H1 (cell line): ENCODE results near the gene TNS1. TPM values are rescaled to one million over a fixed set of nuclear protein-coding genes. Genes with fewer than 3 reads are reported as not detected.

ENCODE experiments used
- CBX5 ChIP-seq: fragments of 300-800, 300-1000 bp; sonication (generic); IDR thresholded peaks from 2 replicates; pipeline ENCODE4 v1.7.1; 2016; ENCODE audit warnings: antibody characterized with exemption, low read length, low read depth
- GTF2F1 ChIP-seq: IDR thresholded peaks from 2 replicates; pipeline ENCODE4 v1.6.1; 2012; ENCODE audit warnings: low read depth, low read length, improper control_type of control experiment, borderline replicate concordance
- RAD21 ChIP-seq, 2 experiments: IDR thresholded peaks in 1 of 2; conservative IDR thresholded peaks in 1 of 2; 2 replicates each; pipeline ENCODE4 v1.6.1; 2011; ENCODE audit warnings: low read depth in 2 of 2, low read length in 2 of 2, improper control_type of control experiment in 1 of 2, inconsistent platforms in 1 of 2, mild to moderate bottlenecking in 1 of 2, moderate library complexity in 1 of 2
- RXRA ChIP-seq: IDR thresholded peaks from 2 replicates; pipeline ENCODE4 v1.6.1; 2011; ENCODE audit warnings: low read depth, mild to moderate bottlenecking, low read length, moderate library complexity; ENCODE audit not compliant: insufficient read depth
- SIN3A ChIP-seq, 2 experiments: IDR thresholded peaks in 1 of 2; conservative IDR thresholded peaks in 1 of 2; 2 replicates each; pipeline ENCODE4 v1.6.1; 2011 to 2012; ENCODE audit warnings: low read length in 2 of 2, improper control_type of control experiment in 1 of 2, low read depth in 1 of 2, mild to moderate bottlenecking in 1 of 2
- TEAD4 ChIP-seq: IDR thresholded peaks from 2 replicates; pipeline ENCODE4 v1.6.1; 2012; ENCODE audit warnings: low read depth, low read length, inconsistent platforms, mixed read lengths
- polyA plus RNA-seq, 7 experiments: library from polyadenylated mRNA; depleted of rRNA in 3 of 7; stranded (reverse) in 5 of 7; unstranded in 2 of 7; fragments of >200 nt in 5 of 7; fragments of 200-250 nt in 2 of 7; gene quantifications; 1 replicate in 5 of 7; 2 replicates in 1 of 7; 4 replicates in 1 of 7; pipeline versions ENCODE4 v1.2.1 to v1.2.3, GENCODE V29; 2011 to 2013; ENCODE audit warnings: missing spikeins in 2 of 7, mixed read lengths in 2 of 7
- total RNA-seq: library from RNA; stranded (reverse); fragmentation: NEBNext Ultra II Directional; extraction: Animal tissue kit (Norgen Biotek cat#: 25700); gene quantifications from 2 replicates; pipeline ENCODE4 v1.2.1, GENCODE V29; 2021
- TF ChIP-seq, protein P1 (sequence below): IDR thresholded peaks from 2 replicates; pipeline ENCODE4 v1.6.1; 2012; ENCODE audit warnings: inconsistent platforms

Gene TNS1
- total and polyA plus RNA-seq, 2 of the 8 experiments (the other 6 are each of a cell fraction or from before 2014, with no cell fraction given), result 1.5 to 5.1 TPM

GRCh38 chr2:217969588-217969987 lies 33.2 kb downstream of the TNS1 start (continued):
- TF ChIP-seq TEAD4, result no peak
- TF ChIP-seq CBX5, result no peak
- TF ChIP-seq RXRA, result no peak
- no peak for TF ChIP-seq GTF2F1
- TF ChIP-seq SIN3A (conservative IDR thresholded peaks at IDR 0.05 in 1 of 2, IDR thresholded peaks at IDR 0.05 in 1 of 2; ENCODE audit: low read depth in 1 of 2, low read length in 2 of 2), result no peak
- TF ChIP-seq RAD21 (IDR thresholded peaks at IDR 0.05 in 1 of 2, conservative IDR thresholded peaks at IDR 0.05 in 1 of 2; ENCODE audit: low read depth in 2 of 2, low read length in 2 of 2), result no peak
- TF ChIP-seq, protein P1, sequence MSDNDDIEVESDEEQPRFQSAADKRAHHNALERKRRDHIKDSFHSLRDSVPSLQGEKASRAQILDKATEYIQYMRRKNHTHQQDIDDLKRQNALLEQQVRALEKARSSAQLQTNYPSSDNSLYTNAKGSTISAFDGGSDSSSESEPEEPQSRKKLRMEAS, result no peak
